HG03103 (cell line): ENCODE data around the gene AMN1.
"Not testable (repeated sequence)": the region's sequence is repeated elsewhere in the genome, so short reads cannot be mapped to it uniquely, and the experiment has no call there.

Experiments
- ATAC-seq: cut with Tn5 transposase; IDR thresholded peaks from one replicate; pipeline ENCODE4 v1.9.1; 2021; ENCODE audit warnings: low read depth; ENCODE audit not compliant: unreplicated experiment

The AMN1 gene

DNA sequence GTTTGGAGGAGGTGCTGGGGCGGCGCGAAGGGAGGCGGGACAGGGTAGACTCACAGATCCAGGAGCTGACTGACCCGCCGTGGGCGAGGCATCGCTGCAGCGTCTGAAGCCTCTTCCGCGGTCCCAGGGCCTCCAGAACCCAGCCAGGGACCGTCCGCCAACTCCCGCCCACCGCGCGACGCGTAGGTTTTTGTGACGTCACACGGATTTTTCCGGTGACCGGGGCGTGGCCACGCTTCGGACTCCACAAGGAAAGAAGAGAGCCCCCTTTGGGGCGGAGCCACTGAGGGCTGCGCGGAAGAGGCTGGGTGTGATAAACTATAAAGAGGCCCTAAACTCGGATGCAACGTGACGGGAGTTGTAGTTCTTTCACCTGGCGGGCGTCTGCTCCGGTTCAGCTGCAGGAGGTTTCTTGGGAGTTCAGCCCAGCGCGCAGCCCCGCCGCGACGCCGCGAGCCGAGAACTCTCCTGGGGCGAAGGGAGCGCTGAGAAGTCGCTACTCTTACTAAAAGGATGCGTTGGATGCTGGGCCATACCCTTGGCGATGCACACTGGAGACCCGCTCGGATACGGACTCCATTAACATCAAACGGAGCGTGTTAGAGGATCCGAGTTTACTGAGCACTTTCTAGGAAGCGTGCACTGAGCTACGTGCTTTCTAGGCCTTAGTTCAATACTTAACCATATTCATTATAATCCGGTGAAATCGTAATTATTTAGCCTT lies at the start of gene AMN1:
TSS of gene AMN1 (minus strand) at position 105 of the 724 bp plus-strand sequence. CDS start at position 92, 13 bp downstream.
- ATAC-seq: peak; percentile 94

DNA sequence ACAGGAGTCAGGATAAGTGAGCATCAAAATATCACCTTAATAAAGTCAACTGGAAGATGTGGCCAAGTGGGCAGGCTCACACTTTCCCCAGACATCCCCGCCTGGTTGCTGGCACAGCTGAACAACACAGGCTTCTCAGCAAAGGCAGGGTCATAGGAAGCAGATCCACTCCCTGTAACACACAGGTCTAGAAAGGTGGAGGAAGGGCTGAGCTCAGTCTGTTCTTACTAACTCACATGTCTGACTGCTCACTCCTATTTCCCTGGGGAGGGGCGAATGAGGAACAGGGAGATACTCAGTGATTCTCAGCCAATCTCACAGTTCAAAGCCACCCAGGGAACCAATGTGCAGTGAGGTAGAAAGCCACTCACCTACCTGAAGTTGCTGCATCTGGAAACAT lies 45.0 kb upstream of the AMN1 start:
- peak; percentile 75 for ATAC-seq

DNA sequence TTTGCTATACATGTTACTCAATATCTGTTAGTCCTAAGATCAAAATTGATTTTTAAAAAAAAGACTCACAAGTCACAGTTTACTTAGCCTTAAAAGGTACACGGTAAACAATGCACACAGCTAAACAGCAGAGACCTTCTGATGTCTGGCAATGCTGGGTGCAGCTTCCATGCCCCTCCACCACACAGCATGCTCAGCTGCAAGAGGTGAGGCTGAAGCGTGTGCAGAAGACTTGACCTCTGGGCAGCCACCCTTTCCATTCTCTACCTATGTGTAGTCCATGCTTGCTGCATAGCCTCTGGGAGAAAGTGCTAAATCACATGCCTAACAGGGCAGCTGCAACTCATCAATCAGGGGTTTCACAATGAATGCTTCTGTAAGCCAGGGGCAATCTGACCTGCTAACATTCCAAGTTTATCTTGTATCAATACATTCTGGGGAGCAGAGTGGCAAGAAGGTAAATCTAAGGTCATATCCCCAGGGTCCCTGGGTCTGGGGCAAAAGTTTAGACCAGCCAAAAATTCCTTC lies 44.5 kb upstream of the AMN1 start:
- no peak for ATAC-seq

DNA sequence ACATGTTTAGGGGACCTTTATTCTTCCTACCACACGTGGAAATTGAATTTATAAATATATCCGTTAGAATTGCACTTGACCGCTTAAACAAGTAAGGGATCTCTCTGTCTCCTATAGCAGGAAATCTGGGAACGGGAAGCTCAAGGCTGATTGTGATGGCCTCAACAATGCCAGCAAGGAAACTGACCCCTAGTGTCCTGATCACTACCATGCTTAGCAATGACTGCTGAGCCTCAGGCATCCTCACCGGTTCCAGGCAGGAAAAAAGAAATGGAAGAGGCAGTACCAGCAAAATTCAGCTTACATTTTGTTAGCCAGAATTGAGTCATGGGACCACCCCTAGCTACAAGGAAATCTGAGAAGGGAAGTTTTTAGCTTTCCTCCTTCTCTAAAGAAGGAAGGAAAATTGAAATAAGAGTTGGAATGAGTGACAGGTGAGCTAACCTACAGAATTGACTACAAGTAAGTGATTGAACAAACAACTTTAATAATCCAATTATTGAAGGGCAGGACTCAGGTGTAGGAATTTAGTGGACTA lies 43.9 kb upstream of the AMN1 start:
- no peak for ATAC-seq

DNA sequence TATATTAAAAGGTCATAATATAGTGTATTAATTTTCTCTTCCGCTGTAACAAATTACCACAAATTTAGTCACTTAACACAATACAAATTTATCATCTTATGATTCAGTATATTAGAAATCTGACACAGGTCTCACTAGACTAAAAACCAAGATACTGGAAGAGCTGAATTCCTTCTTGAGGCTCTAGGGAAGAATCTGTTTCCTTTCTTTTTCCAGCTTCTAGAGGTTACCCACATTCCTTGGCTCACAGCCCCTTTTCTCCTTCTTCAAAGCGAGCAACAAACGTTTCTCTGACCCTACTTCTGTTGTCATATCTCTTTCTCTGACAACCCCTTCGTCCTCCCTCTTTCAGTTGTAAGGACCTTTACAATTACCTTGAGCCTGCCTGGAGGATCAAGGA lies 43.4 kb upstream of the AMN1 start:
- ATAC-seq: no peak

DNA sequence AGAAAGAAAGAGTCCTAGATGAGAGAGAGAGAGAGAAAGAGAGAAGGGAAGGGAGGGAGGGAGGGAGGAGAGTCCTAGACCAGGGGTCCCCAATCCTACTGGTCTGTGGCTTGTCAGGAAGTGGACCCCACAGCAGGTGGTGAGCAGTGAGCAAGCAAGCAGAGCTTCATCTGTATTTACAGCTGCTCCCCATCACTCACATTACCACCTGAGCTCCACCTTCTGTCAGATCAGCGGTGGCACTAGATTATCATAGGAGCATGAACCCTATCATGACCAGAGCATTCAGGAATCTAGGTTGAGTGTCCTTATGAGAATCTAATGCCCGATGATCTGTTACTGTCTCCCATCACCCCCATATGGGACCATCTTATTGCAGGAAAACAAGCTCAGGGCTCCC lies 39.2 kb upstream of the AMN1 start:
- no peak for ATAC-seq

DNA sequence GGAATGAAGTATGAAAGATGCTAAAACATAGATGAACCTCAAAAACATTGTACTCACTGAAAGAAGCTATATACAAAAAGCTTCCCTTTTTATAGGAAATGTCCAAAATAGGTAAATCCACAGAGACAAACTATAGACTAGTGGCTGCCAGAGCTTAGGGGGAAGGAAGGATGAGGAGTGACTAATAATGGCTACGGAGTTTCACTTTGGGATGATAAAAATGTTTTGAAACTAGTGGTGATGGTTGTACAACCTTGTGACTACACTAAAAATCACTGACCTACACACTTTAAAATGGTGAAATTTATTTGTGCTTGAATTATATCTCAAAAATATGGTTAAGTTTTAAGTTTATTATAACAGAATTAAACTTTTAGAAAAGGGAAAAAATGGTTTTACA lies 37.1 kb upstream of the AMN1 start:
- no peak for ATAC-seq

DNA sequence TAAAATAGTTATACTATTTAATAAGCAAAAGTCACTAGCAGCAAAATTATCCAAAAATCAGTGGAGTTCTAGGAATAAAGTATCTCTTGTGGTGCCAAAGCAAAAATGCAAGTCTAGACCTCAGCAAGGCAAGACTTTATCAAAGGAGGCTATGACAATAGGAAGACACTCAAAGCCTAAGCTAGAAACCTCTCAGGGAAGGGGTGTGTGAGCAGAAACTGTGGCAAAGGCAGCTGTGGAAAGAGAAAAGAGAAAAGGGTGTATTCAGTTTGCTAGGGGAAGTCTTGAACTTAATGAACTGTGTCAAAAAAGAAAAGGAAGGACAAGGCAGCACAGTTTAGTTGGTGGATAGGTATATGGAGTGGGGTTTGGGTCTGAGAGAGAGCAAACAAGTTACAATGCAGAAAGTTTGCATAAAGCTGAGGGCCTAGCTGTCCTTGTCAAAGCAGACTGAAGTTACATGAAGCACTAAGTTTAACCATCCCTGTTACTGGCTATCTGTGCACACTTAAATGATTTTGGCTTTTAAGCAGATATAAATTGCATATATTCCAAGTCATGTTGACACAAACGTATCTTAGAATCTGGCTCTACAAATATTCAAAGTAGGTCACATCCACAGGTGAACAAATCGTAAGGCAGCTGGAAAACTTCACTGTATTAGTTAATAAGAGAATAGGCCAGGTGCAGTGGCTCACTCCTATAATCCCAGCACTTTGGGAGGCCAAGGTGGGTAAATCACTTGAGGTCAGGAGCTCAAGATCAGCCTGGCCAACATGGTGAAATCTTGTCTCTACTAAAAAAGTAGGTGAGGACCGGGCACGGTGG lies 31.0 kb upstream of the AMN1 start:
- ATAC-seq: no peak

DNA sequence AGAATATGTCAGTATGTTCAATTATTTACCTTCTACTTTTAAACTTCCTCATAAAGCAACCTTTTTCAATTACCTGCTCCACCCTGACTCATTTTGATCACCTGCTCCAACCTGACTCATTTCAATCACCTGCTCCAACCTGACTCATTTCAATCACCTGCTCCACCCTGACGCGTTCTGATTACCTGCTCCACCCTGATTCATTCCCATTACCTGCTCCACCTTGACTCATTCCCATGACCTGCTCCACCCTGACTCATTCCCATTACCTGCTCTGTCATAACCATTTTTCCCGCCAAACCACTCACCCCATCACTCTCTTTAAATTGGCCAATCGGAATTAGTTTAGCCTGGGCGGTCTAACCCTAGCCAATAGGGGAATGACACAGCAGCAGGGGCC lies 29.5 kb upstream of the AMN1 start:
- ATAC-seq: not testable (repeated sequence)

DNA sequence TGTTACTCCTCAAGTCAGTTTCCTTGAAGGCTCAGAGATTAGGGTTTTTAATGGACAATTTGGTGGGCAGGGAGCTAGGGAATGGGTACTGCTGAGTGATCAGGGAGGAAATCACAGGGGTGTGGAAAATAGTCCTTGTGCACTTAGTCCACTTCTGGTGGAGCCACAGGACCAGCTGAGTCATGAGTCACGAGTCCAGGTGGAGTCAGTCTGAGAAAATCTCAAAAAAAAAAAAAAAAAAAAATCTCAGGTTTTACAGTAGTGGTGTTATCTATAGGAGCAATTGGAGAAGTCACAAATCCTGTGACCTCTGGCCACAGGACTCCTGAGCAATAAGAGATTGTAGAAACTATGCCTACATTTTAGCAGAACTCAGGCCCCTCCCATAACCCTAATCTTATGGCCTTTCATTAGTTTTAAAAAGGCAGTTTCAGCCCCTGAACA lies 28.2 kb upstream of the AMN1 start:
- ATAC-seq: no peak

DNA sequence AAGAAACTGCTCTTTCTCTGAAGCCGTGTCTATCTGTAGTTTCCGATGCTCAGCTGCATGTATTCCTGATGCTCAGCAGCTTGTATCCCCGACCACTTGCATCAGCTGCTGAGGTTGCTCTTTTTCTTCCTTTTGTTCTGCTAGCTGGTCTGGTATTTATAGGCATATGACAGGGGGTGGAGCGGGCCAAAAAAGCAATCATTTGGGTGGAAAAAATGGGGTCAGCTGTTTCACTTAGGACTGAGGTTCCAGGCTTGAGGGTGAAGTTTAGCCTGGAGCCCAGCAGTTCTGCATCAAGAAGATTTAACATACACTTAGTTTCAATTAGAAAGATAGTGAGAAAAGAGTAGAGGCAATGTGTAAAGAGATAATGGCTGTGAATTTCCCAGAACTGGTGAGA lies 23.6 kb upstream of the AMN1 start:
- no peak for ATAC-seq

DNA sequence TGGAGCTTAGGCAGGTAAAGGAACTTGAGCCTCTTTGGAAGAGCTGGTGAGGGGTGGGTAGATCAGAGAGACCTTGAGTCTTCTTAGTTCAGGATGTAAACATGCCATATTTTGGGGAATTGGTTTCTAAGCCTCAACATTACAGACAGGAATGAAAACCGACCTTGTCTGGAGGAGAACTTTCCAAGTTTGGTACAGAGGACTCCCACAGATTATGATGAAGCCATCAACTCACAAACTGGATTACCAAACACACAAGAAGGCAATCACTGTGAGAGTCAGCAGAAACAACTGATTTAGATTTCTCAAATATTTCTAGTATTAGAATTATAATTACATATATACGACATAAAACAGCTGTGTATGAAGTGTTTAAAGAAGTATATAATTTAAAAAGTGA lies 22.3 kb upstream of the AMN1 start:
- no peak for ATAC-seq

DNA sequence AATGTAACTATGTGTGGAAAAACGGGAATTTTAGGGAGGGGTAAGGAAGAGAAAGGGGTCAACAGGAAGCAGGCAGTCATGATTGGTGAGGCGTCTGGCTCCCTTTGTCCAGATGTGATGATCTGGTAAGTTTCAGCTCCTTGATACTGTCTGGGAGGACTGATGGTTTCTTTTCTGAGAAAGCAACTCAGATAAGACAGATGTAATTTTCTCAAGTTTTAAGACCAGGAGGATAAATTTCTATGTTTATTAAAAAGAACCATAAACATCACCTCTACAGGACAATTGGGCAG lies 21.9 kb upstream of the AMN1 start:
- ATAC-seq: no peak

DNA sequence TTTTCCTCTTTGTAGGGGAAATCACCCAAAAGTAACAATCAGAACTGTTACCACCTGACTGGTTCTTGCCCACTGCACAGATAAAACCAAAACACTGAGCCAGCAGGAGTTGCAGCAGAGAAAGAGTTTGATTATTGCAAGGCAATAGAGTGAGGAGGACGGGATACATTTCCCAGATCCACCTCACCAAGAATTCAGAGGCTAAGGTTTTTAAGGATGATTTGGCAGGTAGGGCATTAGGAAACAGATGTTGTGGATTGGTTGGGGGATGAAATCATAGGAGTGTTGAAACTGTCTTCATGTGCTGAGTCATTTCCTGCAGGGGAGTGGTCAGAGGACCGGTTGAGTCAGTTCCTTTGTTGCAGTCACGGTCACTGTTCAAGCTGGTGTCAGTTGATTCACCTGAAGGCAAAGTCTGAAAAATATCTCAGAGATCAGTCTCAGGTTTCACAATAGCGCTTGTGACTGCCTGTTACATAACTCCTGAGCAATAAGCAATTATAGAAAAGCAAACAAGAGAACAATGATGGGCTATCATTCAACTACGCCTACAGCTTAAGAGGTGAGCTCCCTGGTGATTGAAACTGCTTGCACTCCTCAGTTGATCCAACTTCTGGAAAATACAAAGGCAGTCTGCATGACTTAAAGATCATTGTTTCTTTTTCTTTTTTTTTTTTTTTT lies 20.3 kb upstream of the AMN1 start:
- ATAC-seq: peak; percentile 75

DNA sequence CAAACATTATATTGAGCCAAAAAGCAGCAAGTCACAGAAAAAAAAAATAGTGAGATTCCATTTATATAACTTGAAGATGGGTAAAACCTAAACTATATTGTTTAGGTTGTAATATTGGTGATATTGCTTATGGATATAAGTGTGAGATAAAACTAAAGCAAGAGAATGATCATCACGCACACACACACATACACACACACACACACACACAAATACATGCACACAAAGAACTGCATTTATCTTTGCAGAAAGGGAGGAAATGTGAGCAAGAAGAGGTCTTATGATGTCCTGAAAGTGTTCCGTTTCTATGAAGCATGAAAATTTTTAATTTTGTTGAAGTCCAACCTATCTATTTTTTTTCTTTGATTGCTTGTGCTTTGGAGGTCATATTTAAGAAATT lies 16.4 kb upstream of the AMN1 start:
- ATAC-seq: no peak

DNA sequence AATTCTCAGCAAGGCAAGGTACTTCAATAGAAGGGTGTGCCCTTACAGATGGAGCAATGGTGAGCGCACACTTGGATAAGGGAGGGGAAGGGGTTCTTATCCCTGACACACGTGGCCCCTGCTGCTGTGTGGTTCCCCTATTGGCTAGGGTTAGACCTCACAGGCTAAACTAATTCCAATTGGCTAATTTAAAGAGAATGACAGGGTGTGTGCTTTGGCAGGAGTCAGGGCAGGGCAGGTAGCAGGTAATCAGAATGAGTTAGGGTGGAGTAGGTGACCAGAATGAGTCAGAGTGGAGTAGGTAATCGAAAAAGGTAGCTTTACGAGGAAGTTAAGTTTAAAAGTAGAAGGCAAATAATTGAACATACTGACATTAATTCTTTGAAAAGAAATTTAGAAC lies 15.5 kb upstream of the AMN1 start:
- ATAC-seq: not testable (repeated sequence)

DNA sequence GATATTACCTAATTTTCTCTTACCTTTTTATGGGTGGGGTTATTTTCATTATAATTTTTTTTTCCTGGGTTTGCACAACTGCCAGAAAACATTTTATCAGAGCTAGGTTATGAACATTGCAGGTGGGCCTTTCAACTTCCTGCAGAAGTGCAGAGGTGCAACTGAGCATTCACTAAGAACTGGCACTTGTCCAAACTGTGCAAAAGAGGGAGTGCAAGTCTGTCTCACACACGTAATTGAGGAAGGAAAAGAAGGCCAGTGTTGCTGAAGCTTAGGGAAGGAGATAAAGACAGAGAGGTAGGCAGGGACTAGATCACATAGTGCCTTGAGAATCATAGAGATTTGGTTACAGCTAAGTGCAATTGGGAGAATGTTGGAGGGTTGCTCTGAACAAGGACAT lies 14.1 kb upstream of the AMN1 start:
- no peak for ATAC-seq

DNA sequence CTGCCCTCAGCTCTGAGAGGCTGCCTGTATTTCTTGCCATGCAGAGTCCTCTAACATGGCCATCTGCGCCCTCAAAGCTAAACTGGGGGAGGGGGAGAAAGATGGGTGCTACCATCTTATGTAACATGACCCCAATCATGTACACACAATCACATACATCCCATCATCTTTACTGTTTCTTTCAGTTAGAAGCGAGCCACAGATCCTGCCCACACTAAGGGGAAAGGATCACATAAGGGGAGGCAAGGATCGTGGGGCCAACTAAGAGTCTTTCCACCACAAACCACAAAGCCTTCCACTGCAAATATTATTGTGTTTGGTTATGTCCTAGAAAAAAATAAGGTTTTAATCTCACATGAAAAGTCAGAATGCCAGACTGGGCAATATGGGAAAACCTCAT lies 11.8 kb upstream of the AMN1 start:
- ATAC-seq: no peak

DNA sequence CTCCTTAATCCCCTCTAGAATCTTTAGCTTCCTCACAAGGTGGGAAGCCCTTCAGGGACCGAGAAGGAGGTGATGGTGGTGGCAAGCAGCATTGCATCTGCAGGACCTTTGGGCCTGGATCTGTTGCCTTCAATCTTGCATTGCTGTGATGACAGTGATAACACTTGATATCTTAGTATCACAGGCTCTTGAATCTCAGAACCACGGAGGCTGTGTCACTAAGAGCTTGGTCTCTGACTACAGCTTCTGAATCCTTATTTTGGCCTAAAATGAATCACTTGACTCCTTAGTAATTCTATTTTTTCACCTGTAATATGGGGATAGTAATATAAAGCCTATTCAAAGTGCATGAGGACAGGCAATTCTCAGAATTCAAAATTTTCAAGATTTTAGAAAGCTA lies 8.9 kb upstream of the AMN1 start:
- ATAC-seq: no peak

DNA sequence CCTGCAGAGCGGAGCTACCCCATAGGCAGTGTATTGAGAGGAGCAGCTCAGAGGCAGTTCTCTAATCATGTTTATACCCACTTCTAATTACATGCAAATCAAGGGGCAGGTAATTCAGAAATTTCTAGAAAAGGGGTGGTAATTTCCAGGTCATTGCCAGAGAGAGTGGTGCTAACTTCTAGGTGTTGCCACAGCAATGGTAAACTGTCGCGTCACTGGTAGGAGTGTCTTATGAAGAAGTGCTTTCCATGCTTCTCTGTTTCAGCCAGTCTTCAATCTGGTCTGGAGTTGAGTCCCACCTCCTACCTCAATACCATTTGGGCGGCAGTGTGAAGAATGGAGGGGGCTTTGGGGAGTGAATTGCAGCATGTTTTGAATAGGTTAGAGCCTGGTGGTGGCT lies 8.5 kb upstream of the AMN1 start:
- ATAC-seq: no peak

DNA sequence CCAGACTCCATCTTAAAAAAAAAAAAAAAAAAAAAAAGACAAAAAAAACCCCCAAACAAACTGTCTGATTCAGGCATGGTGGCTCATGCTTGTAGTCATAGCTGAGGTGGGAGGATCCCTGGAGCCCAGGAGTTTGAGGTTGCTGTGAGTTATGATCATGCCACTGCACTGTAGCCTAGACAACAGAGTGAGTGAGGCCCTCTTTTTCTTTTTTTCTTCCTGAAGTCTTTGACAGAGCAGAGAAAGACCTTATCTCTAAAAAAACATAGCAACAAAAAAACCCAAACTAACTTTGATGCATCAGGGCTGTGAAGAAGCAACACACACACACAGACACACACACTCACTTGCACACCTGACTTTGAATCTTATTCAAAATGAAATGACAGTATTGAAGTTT lies 7.7 kb upstream of the AMN1 start:
- no peak for ATAC-seq
